GM10266 (cell line): ENCODE data around the gene PLCL1.

Experiments used
- DNase-seq: peaks from one replicate; pipeline ENCODE4 v3.0.0; 2012; ENCODE audit errors: extremely low spot score
- TF ChIP-seq, protein P1 (sequence below): IDR thresholded peaks from 2 replicates; pipeline ENCODE4 v1.5.1; 2012; ENCODE audit warnings: mild to moderate bottlenecking, low read depth; ENCODE audit not compliant: control insufficient read depth, insufficient read depth; ENCODE audit errors: missing control alignments

PLCL1 gene

DNA sequence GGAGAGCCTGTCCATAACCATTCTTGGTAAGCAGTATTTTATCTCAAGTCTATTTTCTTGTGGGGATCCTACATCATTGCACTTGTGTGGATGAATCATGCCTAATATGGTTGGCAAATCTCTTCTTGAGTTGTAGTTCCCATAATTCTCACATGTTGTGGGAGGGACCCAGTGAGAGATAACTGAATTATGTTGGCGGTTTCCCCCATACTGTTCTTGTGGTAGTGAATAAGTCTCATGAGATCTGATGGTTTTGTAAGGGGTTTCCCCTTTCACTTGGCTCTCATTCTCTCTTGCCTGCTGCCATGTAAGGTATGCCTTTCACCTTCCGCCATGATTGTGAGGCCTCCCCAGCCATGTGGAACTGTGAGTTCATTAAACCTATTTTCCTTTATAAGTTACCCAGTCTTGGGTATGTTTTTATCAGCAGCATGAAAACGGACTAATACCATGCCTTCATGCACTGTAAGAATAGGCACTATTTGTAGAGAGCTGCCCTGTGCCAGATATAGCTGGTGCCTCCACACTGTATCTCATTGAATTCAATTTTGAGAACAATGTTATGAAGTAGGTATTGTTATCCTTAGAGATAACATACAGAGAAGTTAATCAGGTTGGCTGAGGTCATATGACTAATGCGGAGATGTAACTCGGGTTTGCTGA lies 148.3 kb downstream of the PLCL1 start:
- TF ChIP-seq, protein P1, sequence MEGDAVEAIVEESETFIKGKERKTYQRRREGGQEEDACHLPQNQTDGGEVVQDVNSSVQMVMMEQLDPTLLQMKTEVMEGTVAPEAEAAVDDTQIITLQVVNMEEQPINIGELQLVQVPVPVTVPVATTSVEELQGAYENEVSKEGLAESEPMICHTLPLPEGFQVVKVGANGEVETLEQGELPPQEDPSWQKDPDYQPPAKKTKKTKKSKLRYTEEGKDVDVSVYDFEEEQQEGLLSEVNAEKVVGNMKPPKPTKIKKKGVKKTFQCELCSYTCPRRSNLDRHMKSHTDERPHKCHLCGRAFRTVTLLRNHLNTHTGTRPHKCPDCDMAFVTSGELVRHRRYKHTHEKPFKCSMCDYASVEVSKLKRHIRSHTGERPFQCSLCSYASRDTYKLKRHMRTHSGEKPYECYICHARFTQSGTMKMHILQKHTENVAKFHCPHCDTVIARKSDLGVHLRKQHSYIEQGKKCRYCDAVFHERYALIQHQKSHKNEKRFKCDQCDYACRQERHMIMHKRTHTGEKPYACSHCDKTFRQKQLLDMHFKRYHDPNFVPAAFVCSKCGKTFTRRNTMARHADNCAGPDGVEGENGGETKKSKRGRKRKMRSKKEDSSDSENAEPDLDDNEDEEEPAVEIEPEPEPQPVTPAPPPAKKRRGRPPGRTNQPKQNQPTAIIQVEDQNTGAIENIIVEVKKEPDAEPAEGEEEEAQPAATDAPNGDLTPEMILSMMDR: no peak
- DNase-seq: no peak

DNA sequence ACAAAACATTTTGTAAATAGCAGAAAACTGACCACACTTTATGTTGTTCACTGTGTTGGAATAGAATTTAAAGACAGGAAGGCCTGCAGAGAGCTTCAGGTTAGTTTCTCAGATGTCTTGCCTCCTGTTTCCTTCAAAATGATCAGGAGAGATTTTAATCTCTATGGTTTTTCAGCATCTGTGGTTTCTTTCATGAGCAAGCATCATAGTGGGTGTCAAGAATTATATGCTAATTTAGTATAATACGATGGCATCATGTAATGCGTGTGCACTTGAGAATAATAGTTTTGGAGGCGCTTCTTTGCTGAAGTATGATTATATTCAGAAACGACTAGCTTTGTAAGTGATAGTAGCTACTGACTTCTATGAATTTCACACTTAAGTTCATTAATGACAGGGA lies 149.9 kb downstream of the PLCL1 start:
- no peak for DNase-seq
- TF ChIP-seq, protein P1: no peak

DNA sequence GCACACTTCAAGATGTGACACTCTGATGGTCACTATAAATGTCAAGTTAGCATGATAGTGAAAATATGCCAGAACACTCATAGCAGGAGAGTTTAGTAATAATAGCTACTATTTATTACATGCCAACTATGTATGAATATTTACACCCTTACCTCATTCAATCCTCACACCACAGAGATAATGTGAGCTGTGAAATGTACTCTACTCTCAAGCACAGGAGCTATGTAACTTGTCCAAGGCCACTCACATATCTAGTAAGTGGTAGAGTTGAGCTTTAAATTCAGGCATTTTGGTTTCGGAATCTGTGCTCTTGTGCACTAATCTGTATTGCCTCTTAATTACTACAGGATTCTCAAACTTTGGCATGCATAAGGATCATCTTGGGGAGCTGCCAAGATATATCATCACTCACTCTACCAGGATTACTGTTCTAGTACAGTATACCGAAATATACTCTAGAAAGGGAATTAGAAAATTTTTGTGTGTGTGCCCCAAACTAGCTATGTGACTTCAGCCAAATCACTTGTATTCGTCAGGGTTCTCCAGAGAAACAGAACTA lies 154.3 kb downstream of the PLCL1 start:
- DNase-seq: no peak
- TF ChIP-seq, protein P1: no peak

DNA sequence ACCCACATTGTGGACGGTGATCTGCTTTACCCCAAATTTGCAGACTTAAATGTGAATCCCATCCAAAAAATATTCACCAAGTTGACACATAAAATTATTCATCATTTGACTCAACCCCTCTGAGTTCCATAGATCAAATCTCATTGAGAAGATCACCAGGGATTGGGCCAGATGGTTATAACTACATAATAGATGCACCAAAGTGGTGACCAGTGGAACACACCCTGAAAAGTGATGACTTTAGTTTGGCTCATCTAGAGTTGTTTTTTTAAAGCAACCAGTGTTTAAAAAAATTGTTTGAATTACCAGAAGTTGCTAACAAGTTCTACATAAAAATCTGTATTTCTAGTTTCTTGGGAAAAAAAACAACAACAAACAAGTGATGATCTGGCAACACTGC lies 155.0 kb downstream of the PLCL1 start:
- TF ChIP-seq, protein P1: no peak
- DNase-seq: no peak

DNA sequence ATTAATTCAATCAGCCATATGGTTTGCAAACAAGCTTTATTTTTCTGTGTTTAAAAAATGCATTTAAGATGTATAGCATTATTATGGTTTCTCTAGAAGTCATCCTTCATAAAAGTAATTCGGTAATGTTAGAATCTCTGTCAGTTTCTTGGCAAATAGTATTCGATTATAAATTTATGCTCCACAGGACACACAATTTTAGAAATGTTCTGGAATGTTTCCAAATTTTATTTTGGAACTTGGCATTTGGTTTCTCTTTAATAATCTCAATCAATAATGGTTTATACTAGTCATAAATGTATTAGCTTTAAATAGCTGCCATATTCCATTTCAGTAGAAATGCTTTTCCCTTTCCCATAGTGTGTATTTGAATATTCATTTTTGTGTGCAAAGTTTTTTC lies 156.4 kb downstream of the PLCL1 start:
- TF ChIP-seq, protein P1: no peak

DNA sequence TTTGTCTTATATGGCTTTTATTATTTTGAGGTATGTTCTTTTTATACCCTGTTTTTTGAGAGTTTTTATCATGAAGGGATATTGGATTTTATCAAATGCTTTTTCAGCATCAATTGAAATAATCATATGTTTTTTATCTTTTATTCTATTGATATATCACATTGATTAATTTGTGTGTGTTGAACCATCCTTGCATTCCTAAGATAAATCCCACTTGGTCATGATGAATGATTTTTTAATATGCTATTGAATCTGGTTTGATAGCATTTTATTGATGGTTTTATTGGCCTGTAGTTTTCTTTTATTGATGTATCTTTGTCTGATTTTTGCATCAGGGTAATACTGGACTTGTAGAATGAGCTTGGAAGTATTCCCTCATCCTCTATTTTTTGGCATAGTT lies 160.3 kb downstream of the PLCL1 start:
- TF ChIP-seq, protein P1: no peak
- no peak for DNase-seq

More for the DNA sequence above, 156.4 kb downstream of the PLCL1 start:
- DNase-seq: no peak

DNA sequence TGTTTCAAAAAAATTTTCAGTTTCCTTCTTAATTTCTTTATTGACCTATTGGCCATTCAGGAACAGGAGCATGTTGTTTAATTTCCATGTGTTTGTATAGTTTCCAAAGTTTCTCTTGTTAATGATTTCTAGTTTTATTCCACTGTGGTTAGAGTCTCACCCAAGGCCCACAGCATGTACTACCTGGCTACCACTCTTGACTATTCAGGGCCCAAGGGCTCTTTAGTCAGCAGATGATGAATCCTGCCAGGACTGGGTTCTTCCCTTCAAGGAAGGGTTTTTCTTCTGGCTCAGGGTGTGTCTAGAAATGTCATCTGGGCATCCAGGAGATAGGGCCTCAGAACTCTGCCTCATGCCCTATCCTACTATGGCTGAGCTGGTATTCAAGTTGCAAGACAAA lies 161.4 kb downstream of the PLCL1 start:
- DNase-seq: no peak
- TF ChIP-seq, protein P1: no peak
